ENCODE results near the gene PHEX.

DNA sequence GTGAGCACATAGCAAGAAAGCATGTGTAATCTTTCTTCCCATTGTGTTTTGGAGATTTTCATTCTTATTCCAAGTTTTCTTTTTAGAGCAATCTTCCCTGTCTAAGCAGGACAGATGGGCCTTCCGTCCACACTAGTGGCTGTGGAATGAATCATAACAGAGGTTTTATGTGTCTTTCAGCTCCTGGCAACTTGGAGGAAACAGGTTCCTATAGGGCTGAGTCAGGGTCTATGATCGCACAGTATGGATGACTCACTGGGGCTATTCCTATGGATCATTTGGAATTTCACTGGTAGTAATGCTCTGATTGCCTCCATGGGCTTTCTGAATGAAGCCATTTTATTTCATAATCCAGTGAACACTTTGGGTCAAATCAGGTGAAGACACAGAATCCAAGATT lies 188.8 kb downstream of the PHEX start:
- no peak for TF ChIP-seq POLR2AphosphoS5 (IDR thresholded peaks at IDR 0.05; ENCODE audit: low read depth, low read length)
- no peak for TF ChIP-seq TAF1 (IDR thresholded peaks at IDR 0.05; ENCODE audit: borderline replicate concordance, insufficient read depth, low read length)
- no peak for TF ChIP-seq SIN3A (IDR thresholded peaks at IDR 0.05; ENCODE audit: borderline replicate concordance, insufficient read depth, low read length)
- TF ChIP-seq, protein P1, sequence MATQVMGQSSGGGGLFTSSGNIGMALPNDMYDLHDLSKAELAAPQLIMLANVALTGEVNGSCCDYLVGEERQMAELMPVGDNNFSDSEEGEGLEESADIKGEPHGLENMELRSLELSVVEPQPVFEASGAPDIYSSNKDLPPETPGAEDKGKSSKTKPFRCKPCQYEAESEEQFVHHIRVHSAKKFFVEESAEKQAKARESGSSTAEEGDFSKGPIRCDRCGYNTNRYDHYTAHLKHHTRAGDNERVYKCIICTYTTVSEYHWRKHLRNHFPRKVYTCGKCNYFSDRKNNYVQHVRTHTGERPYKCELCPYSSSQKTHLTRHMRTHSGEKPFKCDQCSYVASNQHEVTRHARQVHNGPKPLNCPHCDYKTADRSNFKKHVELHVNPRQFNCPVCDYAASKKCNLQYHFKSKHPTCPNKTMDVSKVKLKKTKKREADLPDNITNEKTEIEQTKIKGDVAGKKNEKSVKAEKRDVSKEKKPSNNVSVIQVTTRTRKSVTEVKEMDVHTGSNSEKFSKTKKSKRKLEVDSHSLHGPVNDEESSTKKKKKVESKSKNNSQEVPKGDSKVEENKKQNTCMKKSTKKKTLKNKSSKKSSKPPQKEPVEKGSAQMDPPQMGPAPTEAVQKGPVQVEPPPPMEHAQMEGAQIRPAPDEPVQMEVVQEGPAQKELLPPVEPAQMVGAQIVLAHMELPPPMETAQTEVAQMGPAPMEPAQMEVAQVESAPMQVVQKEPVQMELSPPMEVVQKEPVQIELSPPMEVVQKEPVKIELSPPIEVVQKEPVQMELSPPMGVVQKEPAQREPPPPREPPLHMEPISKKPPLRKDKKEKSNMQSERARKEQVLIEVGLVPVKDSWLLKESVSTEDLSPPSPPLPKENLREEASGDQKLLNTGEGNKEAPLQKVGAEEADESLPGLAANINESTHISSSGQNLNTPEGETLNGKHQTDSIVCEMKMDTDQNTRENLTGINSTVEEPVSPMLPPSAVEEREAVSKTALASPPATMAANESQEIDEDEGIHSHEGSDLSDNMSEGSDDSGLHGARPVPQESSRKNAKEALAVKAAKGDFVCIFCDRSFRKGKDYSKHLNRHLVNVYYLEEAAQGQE (IDR thresholded peaks at IDR 0.05; ENCODE audit: insufficient read depth in 1 of 2, low read depth in 2 of 2, low read length in 2 of 2): no peak
- no peak for TF ChIP-seq FOXP2 (optimal IDR thresholded peaks at IDR 0.05; ENCODE audit: borderline replicate concordance, extremely low read depth, extremely low read length, insufficient read depth)
